AML-193 (cell line): ENCODE results near the gene ENAH.

Source experiments
- DNase-seq, 2 experiments: peaks; one replicate each; lab custom pipeline; 2025; lab: John Stamatoyannopoulos, UW

ENAH gene

DNA sequence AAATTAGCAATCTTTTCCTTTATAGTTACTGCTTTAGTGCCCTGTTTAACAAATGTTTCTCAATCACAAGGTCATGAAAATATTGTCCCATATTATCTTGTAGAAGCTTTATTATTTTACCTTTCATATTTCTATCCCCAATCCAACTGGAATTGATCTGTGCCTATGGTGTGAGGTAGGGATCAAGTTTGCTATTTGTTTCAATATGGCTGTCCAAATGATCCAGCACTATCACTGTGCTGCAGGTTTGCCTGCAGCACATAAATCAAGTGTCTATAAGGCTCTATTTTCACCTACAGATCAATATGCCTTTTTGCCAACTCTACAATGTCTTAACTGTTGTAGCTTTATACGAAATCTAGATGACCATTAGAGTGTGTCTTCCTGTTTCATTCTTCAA lies 96.2 kb downstream of the ENAH start:
- no peak for DNase-seq

DNA sequence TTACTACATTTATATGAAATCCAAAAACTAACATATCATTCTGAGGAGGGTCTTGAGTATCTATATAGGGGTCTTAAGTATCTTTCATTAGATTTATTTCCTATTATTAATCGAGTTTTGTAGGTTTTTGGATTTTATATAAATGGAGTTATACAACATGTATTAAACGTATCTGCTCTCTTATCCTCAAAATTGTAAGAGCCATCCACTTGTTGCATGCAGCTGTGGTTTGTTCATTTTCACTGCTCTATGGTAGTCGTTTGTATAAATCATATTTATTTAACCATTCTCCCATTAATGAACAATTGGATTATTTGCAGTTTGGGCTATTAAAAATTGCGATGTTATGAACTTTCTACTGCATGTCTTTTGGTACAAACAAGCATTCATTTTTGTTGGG lies 97.1 kb downstream of the ENAH start:
- DNase-seq, result no peak

DNA sequence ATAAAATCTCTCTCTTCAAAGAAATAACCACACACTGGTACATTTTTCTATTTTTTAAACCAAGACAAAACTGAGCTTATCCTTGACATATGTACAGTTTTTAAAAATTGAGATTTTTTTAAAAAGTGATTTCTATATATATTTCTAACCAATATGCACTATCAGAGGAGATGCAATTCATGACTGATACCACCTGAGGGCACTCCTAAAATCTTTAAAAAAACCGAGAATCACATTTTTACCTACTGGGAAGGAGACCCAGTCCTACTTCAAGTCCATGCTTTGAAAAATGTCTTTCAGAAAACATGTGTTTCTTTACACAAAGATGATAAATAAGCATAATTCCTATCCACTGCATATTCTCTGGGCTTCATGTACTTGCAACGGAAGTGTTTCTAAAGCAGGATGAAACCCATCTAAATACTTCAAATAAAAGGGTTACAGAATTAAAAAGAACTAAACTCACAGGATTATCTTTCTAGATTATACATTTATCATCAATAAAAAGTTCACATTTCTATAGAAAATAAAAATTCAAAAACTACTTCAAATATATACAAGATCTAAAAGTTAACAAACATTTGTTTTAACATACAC lies 98.6 kb downstream of the ENAH start:
- peak; percentile 12 to 38 for DNase-seq

DNA sequence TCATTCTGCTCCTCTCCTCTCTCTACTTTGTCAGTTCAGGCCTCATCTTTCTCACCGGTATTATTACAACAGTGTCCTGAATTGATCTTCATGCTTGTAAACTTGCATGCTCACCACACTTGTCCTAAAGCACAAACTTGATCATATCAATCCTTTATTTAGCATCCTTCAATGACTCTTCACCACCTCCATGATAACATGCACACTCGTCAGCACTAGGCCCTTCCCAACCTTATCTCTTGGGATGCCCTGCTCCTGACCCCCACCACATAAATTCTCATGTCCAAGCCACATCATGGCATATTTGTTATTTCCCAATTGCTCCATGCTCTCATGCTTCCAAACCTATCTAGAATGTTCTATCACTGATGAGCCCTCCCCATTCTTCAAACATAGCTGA lies 103.1 kb downstream of the ENAH start:
- no peak for DNase-seq

DNA sequence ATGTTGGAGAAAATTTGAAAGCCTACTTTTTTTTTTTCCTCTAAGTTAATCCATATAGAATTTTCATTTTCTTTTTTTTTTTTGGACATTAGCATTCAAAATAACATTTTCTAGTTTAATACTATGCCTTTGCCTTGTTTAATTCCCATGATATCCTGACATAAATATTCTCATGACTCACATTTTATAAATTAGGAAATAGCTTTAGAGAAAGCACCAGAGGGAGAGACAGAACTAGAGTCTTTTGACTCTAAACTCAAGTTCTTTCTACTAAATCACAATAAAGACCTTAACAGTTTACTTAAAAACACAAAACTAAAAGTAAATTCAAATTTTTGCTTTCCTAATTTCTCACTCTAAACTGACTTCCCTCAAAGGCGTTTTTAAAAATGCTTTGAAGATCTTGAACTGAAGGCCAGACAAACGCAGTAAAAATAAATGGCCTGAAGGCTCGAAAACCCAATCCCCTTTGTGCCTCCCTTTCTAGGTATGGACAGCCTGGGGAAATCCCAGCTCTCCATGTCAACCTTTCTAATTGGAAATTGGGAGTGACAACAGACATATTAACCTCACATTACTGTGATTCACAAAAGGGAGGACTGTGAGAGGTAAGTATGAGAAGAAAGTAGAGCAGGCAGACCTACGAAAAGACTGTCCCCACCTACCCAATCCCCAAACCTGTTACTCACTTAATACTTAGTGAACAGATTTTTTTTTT lies 104.6 kb downstream of the ENAH start:
- DNase-seq, result no peak

DNA sequence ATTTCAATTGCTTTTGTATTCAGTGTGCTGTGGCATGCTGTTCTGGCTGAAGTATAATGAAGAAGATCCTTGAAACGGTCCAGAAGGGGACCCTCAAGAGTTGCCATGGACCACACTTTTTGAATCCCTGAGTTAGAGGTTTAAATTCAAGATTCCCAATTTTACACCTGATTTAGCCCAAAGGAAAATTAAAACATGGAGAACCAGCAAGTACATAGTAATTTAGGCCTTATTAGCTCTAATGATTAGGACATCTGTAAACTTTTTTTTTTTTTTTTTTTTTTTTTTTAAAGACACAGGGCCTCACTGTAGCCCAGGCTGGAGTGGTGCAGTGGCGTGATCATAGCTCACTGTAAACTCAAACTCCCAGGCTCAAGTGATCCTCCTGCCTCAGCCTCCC lies 107.3 kb downstream of the ENAH start:
- DNase-seq, result no peak

DNA sequence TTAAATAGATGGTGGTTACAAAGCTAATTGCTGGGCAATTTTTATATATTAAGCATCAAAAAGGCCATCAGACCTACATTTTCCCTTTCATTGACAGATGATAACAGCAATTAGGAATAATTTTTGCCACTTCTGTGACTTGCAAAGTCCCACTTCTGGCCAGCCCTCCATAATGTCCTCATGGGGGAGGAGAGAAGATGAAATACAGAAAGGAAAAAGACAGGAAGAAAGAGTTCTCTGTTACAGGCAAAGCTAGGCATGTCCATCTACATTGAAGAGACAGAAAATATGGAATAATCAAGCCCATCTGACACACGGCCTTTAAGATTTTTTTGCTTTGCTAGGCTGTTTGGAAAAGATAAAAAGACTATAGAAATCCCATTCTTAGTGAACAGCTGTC lies 108.0 kb downstream of the ENAH start:
- DNase-seq, result no peak

DNA sequence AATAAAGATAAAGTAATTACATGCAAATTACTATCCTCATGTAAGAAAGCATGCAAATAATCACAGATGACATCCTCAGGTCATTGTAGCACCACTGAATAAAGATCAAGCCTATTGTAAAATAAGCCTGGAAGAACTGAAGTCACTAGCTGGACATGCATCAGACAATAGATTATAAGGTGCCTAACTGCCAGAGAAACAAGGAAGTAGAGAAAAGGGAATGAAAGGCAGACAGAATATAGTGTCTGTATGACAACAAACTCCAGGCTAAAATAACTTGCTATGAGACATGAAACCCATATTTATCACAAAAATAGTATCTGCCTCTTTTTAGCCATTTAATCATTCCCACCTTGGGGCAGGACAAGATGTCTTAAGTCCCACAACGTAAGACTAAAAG lies 108.7 kb downstream of the ENAH start:
- no peak for DNase-seq

DNA sequence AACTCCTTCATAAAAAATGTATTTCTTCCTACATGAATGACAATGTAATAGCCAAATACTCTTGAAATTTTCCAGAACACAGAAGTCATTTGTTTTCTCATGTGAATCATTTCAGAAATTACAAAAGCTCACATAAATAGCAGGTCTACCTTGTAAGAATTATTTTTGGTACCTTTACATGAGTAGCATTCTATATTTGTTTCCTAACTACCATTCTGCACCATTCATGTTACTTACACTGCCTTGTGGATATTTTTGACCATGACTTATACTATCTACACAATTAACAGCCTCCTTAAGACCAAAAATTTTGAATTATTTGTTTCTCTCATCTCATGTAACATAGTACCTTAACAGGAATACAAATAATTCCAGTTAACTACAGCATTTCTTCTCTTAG lies 109.6 kb downstream of the ENAH start:
- no peak for DNase-seq

DNA sequence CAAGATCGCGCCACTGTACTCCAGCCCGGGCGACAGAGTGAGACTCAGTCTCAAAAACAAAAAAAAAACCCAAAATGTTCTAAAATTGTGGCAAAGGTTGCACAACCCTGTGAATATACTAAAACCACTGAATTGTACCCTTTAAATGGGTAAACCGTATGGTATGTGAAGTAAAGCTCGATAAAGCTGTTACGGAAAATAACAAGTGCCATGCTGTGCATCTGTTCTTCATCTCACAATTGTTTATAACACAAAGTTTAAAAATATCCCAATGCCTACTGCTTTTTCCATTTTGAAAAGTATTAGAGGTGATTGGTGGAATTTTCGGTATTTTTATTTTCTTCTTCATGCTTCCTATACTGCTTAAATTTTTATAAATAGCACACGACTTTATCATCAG lies 111.5 kb downstream of the ENAH start:
- no peak for DNase-seq

DNA sequence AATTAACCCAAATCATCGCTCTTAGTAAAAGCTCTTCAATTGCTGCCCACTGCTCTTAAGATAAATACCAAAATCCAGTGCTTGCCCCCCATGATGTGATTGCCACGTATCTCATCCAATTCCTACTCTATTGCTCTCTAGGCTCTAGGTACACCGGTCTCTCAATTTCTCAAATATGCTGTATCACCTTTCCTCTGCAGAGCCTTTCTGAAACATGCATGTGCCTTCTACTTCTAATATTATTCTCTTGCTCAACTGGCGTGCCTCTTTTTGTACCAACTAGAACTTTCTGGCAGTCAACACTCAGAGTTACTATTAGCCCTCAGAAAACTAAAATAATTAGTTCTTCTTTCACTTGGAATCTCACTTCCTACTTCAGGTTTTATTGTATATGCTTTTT lies 113.3 kb downstream of the ENAH start:
- DNase-seq, result no peak

DNA sequence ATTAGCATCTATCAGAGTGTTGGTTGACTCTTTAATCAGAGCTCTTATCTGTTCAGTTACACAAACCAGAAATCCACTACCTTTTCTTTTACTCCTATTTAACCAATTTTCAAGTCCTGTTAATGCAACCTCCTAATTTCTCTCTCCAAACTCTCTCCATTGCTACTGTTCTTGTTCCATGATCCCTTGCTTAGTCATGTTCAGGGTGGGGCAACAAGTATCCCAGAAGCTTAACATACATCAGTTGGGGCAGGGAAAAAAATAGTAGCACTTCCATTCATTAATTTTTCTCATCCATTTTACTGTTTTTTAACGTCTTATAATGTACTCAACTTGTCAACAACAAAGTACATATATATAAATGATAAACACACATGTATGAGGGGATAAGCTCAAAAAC lies 113.9 kb downstream of the ENAH start:
- no peak for DNase-seq

DNA sequence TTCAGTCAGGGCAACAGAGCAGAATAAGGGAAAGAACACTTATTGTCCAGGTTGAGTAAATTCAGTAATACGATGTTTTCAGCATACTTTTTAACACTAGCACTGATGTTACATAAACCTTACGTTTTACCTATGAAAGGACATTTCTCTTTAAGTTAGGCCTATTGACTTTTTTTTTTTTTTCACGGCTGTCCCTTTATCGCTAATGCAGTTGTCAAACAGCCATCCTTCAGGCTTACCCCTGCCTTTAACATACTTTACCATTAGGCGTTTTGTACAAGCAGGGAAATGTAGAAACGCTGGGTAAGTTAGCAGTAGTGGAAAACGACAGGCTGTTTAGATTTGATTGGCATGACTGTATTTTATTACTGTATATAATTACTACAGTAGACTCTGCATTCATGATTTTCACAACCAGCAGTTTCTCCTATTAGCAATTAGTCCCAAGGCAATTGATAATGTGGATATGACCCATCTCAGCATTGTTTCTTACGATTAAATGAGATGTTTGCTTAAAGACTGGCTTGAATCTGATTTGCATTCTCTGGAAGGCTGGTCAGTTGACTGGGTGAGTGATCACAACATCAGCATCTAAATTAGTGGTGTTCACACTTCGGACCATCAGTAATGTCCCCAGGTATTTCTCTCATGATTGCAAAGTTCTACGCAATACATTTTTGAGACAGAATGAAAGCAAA lies 115.2 kb downstream of the ENAH start:
- DNase-seq, result no peak

DNA sequence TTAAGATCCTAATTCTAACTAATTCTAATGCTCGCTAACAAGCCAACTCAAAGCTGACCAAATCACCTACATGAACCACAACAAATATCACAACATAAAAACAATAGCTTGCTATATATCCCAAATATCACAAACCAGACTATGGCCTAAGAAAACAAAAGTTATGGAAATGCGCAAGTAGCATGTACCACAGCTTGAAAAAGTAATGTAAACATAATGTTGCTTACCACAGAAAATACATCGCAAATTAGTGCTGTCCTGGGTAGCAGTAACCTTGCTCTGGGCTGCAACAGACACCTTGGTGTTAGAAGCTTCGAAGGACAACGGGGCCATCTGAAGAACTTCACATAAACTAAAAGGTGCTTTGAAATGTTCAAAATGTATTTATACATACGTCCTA lies 117.6 kb downstream of the ENAH start:
- no peak for DNase-seq

DNA sequence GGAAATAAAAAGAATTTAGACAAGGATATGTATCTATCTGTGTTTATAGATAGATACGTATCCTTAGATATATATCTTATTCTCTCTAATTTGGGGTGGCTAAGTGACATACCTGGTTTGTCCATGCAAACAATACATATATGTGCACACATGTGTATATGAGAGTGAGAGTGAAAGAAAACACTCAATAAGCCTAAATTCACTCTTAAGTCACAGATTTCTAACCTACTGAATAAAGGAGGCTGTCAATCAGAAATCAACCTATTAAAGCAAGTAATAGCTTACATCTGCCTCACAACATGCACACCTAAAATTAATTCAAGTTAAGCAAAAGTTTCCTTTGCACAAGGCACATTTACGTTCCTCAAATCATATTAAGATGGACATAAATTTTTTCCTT lies 118.2 kb downstream of the ENAH start:
- DNase-seq, result no peak

DNA sequence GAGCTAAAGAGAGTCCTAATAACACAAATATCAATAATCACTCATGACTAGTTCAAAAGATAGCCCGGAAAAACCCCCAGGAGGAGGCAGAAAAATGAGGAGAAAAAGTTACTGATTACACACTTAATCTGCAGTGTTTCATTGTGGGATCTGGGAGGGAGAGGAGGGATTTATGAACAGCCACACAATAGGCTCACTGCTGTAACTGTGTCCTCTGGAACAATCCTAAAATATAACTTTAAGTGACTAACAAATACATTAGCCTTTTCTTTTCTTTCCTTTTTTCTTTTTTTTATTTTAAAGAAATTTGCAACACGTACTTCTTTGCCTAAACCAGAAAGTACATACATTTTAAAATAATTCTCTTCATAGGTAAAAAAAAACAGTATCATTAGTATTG lies 118.8 kb downstream of the ENAH start:
- DNase-seq, result no peak

DNA sequence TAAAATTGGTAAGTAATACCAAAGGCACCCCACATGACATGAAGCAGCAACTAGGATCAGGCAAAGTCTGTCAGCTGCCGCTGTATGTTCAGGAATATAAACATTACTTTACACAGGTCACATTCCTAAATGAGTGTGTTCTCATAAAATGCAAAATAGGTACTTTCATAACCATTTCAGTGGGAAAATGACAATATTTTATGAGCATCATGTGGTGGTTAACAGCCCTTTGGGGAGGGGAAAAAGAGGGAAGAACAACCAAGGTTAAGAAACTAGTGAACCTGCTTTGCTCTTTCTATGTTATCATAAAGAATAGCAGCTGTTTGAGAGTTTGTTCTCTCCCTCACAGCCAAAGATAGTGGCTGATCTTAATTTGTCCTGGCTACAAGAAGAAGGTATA lies 119.7 kb downstream of the ENAH start:
- DNase-seq, result no peak

DNA sequence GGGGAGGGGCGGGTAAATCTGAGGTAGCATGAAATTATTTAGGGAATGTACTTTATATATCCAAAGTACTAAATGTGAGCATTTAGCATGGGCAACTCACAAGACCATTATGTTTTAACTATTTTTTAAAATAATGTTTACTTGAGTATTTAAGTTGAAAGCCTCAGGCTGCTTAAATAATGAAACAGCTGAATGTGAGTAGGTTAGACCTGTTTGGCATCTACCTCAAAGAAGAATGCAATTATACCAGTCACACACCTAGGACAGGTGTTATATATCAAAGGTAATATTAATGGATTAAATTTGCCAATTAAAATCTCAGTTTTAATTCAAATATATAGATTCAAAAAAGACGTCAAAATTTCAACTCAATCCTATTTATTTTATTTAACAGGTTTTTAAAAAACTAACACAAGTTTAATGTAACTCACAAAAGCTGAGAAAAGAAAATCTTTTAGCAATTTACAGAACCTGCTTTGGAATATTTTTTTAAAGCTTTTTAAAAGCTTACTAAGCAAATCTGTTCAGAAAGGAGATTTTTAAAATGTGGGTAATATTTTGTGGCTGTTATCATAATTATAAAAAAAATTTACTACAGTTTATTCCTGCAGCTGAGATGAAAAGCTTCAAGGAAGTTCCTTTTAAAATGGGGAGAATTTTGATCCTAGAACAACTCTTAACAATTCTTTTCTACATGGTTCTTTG lies 120.5 kb downstream of the ENAH start:
- DNase-seq, result no peak

DNA sequence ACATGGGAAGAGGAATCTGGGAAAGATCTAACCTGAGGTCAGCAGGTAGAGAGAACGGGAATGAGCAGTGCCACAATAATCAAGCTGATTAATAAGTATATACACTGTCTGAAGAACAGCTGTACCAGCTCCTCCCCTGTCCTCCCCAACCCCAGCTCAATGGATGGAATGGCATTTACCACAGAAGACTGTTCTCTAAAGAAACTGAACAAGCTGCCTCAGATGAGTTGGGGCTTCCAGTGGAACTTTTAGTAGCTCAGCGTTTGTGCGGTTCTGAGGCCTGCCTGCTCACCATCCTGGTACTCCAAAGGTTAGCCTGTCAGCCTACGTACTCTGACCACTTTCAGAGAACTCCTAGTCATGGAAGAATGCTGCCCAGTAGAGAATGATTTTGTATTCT lies 123.2 kb downstream of the ENAH start:
- DNase-seq, result no peak

DNA sequence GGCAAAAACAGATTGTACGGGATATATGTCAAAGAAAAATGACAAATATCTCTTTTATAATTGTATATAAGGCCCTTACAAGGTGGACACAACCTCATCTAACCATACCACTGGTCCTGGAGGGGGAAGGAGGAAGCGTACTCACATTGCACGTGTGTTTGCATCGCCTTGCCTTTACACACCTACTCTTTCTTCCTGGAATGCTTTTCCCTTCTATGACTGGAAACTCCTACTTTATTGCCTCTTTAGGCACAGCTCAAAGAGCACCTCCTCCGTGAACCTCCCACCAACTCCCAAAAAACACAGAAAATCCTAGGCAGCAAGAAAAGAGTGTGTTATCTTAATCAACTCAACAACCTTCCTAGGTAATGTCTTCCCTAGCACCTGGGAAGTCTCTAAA lies 125.3 kb downstream of the ENAH start:
- DNase-seq, result no peak

DNA sequence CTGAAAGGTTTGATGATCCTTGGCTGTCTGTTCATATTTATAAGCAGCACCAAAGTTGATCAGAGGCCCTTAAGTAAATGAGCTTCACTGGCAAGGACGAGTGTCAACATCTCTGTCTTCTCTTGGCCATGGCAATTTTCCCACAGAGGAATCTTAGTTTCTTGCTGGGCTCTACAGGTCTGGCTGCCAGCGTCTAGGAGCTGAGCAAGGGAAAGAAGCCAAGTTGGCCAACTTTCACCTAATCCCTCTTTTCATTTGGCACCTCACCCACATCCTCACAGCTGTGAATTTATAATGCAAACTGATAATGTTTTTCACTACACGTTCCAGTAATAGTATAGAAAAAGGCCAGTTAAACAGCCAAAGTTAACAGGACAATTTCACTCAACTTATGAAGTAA lies 126.0 kb downstream of the ENAH start:
- no peak for DNase-seq

DNA sequence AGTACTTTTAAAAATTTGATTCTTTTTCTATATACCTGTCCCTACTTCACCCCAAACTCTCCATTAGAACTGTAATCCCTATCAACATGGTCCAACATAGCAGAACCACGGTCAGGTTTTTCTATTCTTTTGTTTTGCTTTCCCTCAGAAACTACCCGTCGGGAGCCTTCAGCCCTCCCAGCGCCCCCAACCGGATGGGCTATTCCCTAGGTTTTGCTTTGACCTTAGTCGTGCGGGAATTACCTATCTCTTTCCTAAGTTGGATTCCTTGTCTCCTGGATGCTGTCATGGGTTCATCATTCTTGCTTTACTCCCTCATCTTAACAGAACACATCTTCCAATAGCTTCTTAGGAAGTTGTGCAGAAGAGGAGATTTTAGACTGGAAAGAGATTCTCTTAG lies 127.5 kb downstream of the ENAH start:
- no peak for DNase-seq

DNA sequence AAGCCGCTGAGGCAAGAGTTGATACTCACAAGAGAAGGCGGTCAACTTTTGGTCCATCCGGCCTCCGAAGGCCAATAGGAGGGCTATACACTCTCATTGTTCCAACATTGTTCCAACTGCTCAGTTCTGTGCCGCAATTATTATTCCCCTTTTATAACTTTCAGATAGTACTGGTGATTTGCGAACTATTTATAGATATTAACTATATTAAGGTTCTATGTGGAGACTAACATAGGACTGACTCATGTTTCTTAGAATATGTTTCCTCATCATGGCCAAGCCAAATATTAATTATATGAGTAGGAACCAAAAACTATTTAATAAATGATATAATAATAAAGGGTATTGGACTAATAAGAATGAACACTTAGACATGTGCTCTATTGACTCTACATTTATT lies 128.4 kb downstream of the ENAH start:
- DNase-seq, result no peak
